Activated CD4-positive, alpha-beta T cell treated with anti-CD3 and anti-CD28 coated beads for 36 hours (primary cell): ENCODE measurements around the gene CYP24A1. TPM values are rescaled to one million over a fixed set of nuclear protein-coding genes. Genes with fewer than 3 reads are reported as not detected.

Experiments used
- ATAC-seq: fragments of 200-7000 bp; cut with Tn5 transposase; one replicate; pipeline ENCODE4 v1.10.0; 2021; ENCODE audit warnings: mild to moderate bottlenecking, moderate library complexity
- CTCF ChIA-PET: fragments of 350-600 bp; sonication (Branson Sonifier 250); formaldehyde crosslinking; loops from one replicate; lab custom pipeline; 2021; ENCODE audit warnings: antibody characterized with exemption; lab: Charles Lee
- POLR2A ChIA-PET: fragments of 350-600 bp; sonication (Branson Sonifier 250); formaldehyde crosslinking; loops from one replicate; lab custom pipeline; 2021; ENCODE audit warnings: antibody characterized with exemption, inconsistent platforms; lab: Charles Lee
- DNase-seq: peaks from one replicate; pipeline ENCODE4 v3.0.0-alpha.2; 2020
- H3K27ac Mint-ChIP-seq: one replicate; pipeline ENCODE4 v1.8.0; 2021; ENCODE audit warnings: mixed read lengths
- H3K27me3 Mint-ChIP-seq: one replicate; pipeline ENCODE4 v1.8.0; 2021; ENCODE audit warnings: mixed read lengths
- H3K36me3 Mint-ChIP-seq: one replicate; pipeline ENCODE4 v1.8.0; 2021; ENCODE audit warnings: low read depth, mixed read lengths
- H3K4me1 Mint-ChIP-seq: one replicate; pipeline ENCODE4 v1.8.0; 2021; ENCODE audit warnings: mixed read lengths
- H3K4me3 Mint-ChIP-seq: one replicate; pipeline ENCODE4 v1.8.0; 2021; ENCODE audit warnings: mild to moderate bottlenecking, moderate library complexity, mixed read lengths
- H3K9me3 Mint-ChIP-seq: one replicate; pipeline ENCODE4 v1.8.0; 2021; ENCODE audit warnings: low read depth, mixed read lengths
- intact Hi-C, 2 experiments: fragments of 100-400 bp; cut with DNase I in 1 of 2; cut with micrococcal nuclease in 1 of 2; formaldehyde crosslinking; loops; one replicate each; pipeline versions ENCODE4 v1.14.2 to v1.15.1; 2022 to 2024; cut with DNase I, micrococcal nuclease
- total RNA-seq, 2 experiments: library from RNA; stranded (reverse); gene quantifications; one replicate each; pipeline ENCODE4 v1.2.3, GENCODE V29; 2021

Gene CYP24A1
- total RNA-seq, 2 experiments from 2014 or later = 0.07 TPM; not detected in 1

DNA sequence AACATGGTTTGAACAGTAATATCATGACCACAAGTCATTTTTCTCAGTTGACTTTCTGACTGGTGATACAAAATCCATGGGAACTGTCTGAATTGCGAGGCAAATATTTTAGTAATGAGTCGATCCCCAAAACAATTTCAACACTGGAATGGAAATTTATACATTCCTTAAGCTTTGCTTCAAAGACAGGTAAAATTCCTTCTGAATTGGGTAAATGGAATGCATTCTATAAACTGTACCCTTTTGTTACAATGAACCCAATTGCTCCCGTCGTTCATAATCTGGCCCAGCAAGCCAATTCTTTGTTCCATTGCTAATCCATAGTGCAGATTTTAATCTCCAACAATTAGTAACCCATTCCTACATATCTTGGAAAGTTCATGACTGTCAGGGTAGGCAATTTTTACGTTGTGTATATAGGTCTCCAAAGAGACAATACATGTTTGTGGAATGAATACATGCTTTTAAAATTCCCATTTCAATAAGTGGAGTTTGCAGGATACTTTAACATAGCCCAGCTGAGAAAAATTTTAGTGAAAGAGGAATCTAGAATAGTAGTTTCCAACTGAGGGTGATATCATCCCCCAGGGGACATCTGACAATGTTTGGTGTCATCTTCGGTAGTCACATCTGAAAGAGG is 32.7 kb downstream of the CYP24A1 start:
- Mint-ChIP-seq H3K27ac (no peak overlapping the region), H3K9me3 (no peaks in the 10 kb centered on the region), H3K4me1 (no peaks in the 10 kb centered on the region), H3K36me3 (no peaks in the 10 kb centered on the region), H3K27me3 (peaks cover 3% of the 10 kb centered on the region), H3K4me3 (no peak overlapping the region)
- intact Hi-C loops = no loop called here
- CTCF ChIA-PET = no interaction called here
- DNase-seq (no peak), ATAC-seq (no peak)
- POLR2A ChIA-PET = no interaction called here

DNA sequence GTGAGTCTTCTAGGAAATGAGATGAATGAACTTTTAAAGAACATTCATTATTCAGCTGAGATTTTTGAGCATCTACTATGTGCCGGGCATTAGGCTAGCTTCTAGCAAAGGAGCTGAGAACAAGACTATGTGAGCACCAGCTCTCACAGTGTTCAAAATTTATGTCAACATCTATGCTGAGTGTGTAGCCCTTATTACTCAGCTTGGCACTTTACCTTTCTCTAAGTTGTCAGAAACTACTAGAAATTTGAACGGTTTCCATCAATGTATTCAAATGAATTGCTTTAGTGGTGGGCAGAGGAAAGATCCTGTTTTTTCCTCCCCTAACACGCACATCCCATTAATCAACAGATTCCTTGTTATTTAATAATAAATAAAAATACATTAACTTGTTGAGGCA is 33.3 kb downstream of the CYP24A1 start:
- Mint-ChIP-seq H3K4me1 (no peaks in the 10 kb centered on the region), H3K9me3 (no peaks in the 10 kb centered on the region), H3K27me3 (peaks cover 2% of the 10 kb centered on the region), H3K4me3 (no peak overlapping the region), H3K36me3 (no peaks in the 10 kb centered on the region), H3K27ac (no peak overlapping the region)
- no peak for DNase-seq
- POLR2A ChIA-PET = no interaction called here
- CTCF ChIA-PET = no interaction called here
- intact Hi-C loops = no loop called here
- no peak for ATAC-seq

DNA sequence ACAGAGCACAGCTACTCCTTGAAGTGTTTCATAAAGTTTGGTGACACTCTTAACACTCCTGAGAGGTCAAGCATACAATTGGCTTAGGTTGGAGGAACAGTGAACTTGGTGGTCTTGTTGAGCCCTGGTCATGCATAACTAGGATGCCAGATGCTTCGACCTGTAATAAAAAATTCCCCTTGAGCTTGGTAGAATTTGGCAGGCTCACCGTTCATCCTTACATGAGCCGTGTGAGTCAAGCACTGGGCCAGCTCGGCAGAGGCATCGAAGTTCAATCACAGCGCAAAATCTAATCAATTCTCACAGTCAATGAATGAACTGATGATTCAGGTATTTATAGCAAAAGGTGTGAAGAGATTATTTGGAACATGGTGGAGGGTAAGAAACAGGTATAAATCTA is 33.7 kb downstream of the CYP24A1 start:
- Mint-ChIP-seq H3K36me3 (no peaks in the 10 kb centered on the region), H3K4me3 (no peak overlapping the region), H3K9me3 (no peaks in the 10 kb centered on the region), H3K27ac (no peak overlapping the region), H3K27me3 (peaks cover 2% of the 10 kb centered on the region), H3K4me1 (no peaks in the 10 kb centered on the region)
- CTCF ChIA-PET = interaction anchor here (1.5 kb wide), 1 partner anchor 10 kb away, joined by 3 read pairs; no protein-coding TSS in a partner anchor
- no peak for ATAC-seq
- POLR2A ChIA-PET = no interaction called here
- intact Hi-C loops = no loop called here
- no peak for DNase-seq

DNA sequence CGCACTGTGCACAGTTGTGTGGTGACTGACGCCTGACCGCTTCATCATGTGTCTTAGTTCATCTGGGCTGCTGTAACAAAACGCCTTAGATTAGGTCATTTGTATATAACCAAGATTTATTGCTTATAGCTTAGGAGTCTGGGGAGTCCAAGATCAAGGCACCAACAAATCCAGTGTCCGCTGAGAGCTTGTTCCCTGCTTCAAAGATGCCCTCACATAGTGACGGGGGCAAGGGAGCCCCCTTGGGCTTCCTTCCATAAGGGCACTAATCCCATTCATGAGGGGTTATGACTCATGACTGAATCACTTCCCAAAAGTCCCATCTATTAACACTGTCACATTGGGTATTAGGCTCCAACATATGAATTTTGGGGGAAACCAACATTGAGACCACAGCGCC is 34.6 kb downstream of the CYP24A1 start:
- ATAC-seq (no peak), DNase-seq (no peak)
- H3K9me3 Mint-ChIP-seq = no peaks in the 10 kb centered on the region
- intact Hi-C loops = no loop called here
- H3K36me3 Mint-ChIP-seq = no peaks in the 10 kb centered on the region
- CTCF ChIA-PET = interaction anchor here (0.8 to 1.5 kb wide), 2 partner anchors 11 to 45 kb away, joined by 3 read pairs; no protein-coding TSS in a partner anchor
- H3K27ac Mint-ChIP-seq = no peak overlapping the region
- H3K27me3 Mint-ChIP-seq = peaks cover 2% of the 10 kb centered on the region
- H3K4me3 Mint-ChIP-seq = no peak overlapping the region
- POLR2A ChIA-PET = no interaction called here
- no peaks in the 10 kb centered on the region for H3K4me1 Mint-ChIP-seq

DNA sequence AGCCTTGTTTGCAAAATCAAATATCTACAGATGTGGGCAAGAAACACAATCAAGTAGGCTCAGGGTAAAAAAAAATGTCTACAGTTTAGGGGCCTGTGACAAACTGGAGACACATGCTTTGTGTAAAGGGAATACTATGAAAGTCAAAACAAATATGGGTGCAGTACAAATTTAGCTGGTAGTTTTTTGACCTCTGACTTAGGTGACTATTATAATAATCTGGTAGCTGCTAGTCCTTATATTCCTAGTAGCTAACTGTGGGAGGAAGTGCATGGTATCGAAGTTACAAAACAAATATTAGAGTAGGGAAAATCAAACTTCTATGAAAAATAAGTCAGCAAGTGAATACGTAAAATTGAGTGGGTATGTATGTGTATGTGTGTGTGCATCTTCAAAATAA is 35.4 kb downstream of the CYP24A1 start:
- POLR2A ChIA-PET = no interaction called here
- no peak for ATAC-seq

DNA sequence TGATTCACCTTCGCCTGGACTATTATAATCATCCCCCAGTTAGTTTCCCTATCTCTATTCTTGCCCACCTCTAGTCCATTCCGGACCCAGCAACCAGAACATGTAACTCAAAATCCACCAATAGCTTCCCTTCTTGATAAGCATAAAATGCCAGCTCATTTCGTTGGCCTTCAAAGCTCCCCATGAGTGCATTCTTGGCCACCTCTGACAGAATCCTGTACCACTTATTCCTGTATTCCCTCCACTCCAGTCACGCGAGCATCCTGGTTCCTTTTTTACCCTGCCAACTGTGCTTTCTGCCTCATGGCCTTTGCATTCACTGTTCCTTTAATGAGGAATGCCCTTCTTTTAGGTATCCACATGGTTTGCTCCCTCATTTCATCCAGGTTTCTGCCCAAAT is 36.7 kb downstream of the CYP24A1 start:
- no peaks in the 10 kb centered on the region for H3K9me3 Mint-ChIP-seq
- intact Hi-C loops = no loop called here

More for the DNA sequence above, 35.4 kb downstream of the CYP24A1 start:
- H3K27me3 Mint-ChIP-seq = peaks cover 2% of the 10 kb centered on the region
- H3K4me1 Mint-ChIP-seq = no peaks in the 10 kb centered on the region
- intact Hi-C loops = no loop called here
- H3K36me3 Mint-ChIP-seq = no peaks in the 10 kb centered on the region
- no peak overlapping the region for H3K27ac Mint-ChIP-seq
- CTCF ChIA-PET = interaction anchor here (0.7 to 1.5 kb wide), 2 partner anchors 12 to 145 kb away, joined by 3 read pairs; no protein-coding TSS in a partner anchor
- no peak overlapping the region for H3K4me3 Mint-ChIP-seq
- no peak for DNase-seq
- no peaks in the 10 kb centered on the region for H3K9me3 Mint-ChIP-seq

GRCh38 chr20:54134445-54135220 is 39.2 kb downstream of the CYP24A1 start:
- peaks cover 2% of the 10 kb centered on the region for H3K9me3 Mint-ChIP-seq
- CTCF ChIA-PET = no interaction called here
- ATAC-seq (no peak), DNase-seq (no peak)
- no peak overlapping the region for H3K4me3 Mint-ChIP-seq
- POLR2A ChIA-PET = no interaction called here
- H3K27me3 Mint-ChIP-seq = peaks cover 3% of the 10 kb centered on the region
- H3K36me3 Mint-ChIP-seq = no peaks in the 10 kb centered on the region
- H3K27ac Mint-ChIP-seq = no peak overlapping the region
- intact Hi-C loops = no loop called here
- H3K4me1 Mint-ChIP-seq = no peaks in the 10 kb centered on the region

More for the DNA sequence above, 36.7 kb downstream of the CYP24A1 start:
- H3K27ac Mint-ChIP-seq = no peak overlapping the region
- CTCF ChIA-PET = interaction anchor here (0.5 to 1.1 kb wide), 3 partner anchors 9 to 358 kb away, joined by 3 to 4 read pairs (median 4); no protein-coding TSS in a partner anchor
- H3K36me3 Mint-ChIP-seq = no peaks in the 10 kb centered on the region
- POLR2A ChIA-PET = no interaction called here
- H3K4me3 Mint-ChIP-seq = no peak overlapping the region
- H3K4me1 Mint-ChIP-seq = no peaks in the 10 kb centered on the region
- DNase-seq = no peak
- ATAC-seq = no peak
- H3K27me3 Mint-ChIP-seq = peaks cover 2% of the 10 kb centered on the region

DNA sequence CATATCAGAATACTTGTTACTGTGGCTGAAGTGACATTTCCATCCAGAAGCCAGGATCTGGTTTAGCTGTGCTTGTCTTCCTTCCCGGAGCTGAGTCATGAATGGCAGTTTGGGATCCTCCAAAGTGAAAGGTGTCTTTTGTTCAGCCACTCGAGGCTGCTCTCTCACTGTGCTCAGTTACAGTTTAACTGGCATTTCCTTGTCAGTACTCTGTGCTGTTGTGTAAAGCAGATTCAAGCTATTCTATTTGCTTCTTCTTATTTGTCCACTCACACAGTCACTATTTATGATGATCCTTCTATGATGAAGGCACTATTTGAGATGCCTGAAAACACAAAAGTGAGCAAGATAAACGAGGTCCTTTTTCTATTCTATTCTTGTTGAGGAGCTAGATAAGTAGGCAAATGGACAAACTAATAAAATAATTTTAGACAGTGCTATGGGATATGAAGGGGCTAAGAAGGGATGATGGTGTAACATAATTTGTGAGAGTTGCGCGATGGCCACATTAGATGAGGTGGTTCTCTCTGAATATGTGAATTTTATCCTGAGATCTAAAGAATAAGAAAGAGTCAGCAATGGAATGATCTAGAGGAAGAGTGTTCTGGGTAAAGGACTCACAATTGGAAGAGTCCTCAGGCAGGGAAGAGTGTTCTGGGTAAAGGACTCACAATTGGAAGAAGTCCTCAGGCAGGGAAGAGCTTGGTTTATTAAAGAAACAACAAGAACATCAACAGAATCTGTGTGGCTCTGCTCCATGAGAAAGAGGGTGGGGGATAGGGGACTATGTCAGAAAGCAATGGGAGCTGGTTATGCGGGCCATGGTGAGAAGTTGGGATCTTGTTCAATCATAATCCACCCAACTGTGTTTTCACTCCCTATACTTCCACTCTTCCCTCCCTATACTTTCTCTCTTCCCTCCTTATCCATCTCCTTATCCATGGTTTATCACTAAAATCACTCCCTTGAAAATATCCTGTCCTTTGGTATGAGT is 40.1 kb downstream of the CYP24A1 start:
- Mint-ChIP-seq H3K4me1 (no peaks in the 10 kb centered on the region), H3K4me3 (no peak overlapping the region), H3K27ac (no peak overlapping the region), H3K36me3 (no peaks in the 10 kb centered on the region), H3K27me3 (peaks cover 4% of the 10 kb centered on the region), H3K9me3 (peaks cover 6% of the 10 kb centered on the region)
- ATAC-seq = no peak
- ChIA-PET POLR2A (no interaction called here), CTCF (interaction anchor here (0.7 kb wide), 1 partner anchor 427 kb away, joined by 4 read pairs; no protein-coding TSS in a partner anchor)
- DNase-seq = no peak
- intact Hi-C loops = no loop called here

DNA sequence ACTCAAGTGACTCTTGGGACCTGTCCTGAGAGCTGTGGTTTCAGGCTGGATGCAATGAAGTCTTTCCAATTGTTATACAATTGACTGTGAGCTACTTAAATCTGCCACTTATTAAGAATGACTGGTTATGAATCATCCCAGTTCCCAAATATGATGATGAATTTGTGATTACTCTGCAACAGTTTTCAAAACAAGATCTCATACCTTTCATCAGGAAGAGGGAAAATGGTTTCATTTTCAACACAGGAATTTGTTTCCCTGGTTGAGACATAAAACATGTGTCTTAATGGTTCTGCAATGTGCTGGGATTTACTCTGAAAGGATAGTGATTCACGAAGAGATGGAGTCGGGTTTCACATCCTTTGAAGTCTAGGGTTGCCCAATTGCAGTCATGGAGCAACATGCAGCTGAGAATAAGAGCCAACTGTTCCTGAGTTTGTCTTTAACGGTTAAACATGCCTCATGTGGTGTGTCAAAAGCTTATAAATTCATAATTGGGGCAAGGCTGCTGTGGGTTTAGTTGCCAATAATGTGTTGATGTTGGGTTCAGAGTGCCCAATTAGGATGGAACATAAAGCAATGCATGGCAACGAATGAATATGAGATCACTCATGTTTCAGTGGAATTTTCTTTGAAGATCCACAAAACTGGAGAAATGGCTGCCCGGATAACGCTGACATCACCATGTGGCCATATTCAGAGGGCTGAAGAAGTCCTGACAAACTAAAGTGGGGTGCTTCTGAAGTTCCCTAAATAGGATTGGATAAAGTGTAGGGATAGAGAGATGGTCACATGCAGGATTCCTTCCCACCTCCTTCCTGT is 41.0 kb downstream of the CYP24A1 start:
- CTCF ChIA-PET = interaction anchor here (0.6 to 1.3 kb wide), 3 partner anchors 26 to 1385 kb away, joined by 3 to 4 read pairs (median 3); no protein-coding TSS in a partner anchor
- no peak for ATAC-seq

DNA sequence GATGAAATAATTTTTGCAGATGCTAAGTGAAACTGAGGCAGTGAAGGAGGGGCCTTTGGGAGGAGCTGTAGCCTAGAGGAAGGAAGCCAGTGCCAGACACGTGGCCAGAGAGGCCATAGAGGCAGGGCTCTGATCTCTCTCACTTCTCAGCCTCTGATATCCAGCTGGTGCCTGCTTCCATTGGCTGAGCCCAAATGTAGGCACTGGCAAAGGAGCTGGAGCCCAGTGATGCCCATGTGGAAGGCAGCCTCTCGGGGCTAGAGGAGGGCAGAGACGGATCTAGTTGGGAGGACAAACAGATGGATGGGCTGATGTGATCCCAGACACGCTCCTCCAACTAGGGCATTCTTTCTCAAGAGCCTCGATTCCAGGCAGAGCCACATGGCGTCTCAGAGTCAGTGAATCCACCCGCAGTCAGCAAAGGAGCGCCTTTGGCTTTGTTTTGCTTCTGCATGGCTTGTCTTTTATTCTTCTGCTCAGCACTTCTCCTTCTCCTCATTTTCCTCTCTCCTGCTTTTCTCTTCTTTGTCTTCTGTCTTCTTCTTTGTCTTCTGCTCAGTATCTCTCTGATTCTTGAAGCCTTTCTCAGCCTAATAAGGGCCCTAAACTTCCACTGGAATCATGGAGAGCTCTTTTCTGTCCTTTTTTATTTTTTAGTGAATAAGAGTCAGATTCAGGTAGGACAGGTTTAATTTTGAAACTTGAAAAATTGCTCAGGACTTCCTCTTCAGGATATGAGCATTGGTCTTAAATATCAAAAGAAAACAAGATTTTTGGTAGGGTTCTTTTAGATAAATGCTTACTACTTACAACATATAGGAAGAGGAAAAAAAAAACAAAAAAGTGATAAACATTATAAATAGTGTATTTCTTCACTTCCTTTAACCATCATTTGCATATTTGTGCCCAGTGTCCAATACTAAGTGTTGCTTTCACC is 41.8 kb downstream of the CYP24A1 start:
- ChIA-PET CTCF (interaction anchor here (1.3 kb wide), 1 partner anchor 27 kb away, joined by 3 read pairs; no protein-coding TSS in a partner anchor), POLR2A (no interaction called here)
- Mint-ChIP-seq H3K36me3 (no peaks in the 10 kb centered on the region), H3K4me1 (no peaks in the 10 kb centered on the region), H3K27me3 (peaks cover 4% of the 10 kb centered on the region), H3K9me3 (peaks cover 6% of the 10 kb centered on the region), H3K27ac (no peak overlapping the region), H3K4me3 (no peak overlapping the region)
- intact Hi-C loops = no loop called here
- ATAC-seq = no peak
- no peak for DNase-seq

More for the DNA sequence above, 41.0 kb downstream of the CYP24A1 start:
- Mint-ChIP-seq H3K27ac (no peak overlapping the region), H3K4me1 (no peaks in the 10 kb centered on the region), H3K27me3 (peaks cover 4% of the 10 kb centered on the region), H3K4me3 (no peak overlapping the region), H3K36me3 (no peaks in the 10 kb centered on the region), H3K9me3 (peaks cover 6% of the 10 kb centered on the region)
- POLR2A ChIA-PET = no interaction called here
- DNase-seq = no peak
- intact Hi-C loops = no loop called here
